ENCODE results near the gene ABHD5. TPM values are rescaled to one million over a fixed set of nuclear protein-coding genes. Genes with fewer than 3 reads are reported as not detected.

Gene ABHD5
- total RNA-seq, 1 donor from 2014 or later = 13.2 TPM

DNA sequence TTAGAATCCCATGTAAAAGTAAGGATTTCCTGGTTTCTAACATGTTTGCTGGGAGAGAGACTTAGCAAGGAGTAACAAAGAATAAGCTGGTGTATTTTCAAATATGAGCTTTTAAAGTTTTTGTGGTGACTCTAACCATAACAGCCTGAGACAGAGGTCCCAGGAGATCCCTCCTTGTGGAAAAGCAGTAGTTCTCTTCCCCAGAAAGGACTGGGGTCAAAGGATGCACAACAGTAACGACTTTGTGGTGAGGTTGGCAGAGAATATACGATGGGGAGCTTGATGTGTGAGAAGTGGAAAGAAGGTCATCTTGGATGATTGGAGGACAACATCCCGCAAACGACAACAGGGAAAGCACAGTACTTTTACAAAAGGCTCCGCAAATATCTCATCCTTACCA lies 38.2 kb downstream of the ABHD5 start:
- Mint-ChIP-seq H3K27me3 (no peaks in the 10 kb centered on the region), H3K36me3 (peaks cover 3% of the 10 kb centered on the region), H3K27ac (no peak overlapping the region), H3K4me1 (ENCODE audit: unreplicated experiment) (no peaks in the 10 kb centered on the region), H3K4me3 (no peak overlapping the region), H3K9me3 (no peaks in the 10 kb centered on the region)
- DNase-seq (ENCODE audit: extremely low spot score, unreplicated experiment) = no peak
- TF ChIP-seq, protein P1, sequence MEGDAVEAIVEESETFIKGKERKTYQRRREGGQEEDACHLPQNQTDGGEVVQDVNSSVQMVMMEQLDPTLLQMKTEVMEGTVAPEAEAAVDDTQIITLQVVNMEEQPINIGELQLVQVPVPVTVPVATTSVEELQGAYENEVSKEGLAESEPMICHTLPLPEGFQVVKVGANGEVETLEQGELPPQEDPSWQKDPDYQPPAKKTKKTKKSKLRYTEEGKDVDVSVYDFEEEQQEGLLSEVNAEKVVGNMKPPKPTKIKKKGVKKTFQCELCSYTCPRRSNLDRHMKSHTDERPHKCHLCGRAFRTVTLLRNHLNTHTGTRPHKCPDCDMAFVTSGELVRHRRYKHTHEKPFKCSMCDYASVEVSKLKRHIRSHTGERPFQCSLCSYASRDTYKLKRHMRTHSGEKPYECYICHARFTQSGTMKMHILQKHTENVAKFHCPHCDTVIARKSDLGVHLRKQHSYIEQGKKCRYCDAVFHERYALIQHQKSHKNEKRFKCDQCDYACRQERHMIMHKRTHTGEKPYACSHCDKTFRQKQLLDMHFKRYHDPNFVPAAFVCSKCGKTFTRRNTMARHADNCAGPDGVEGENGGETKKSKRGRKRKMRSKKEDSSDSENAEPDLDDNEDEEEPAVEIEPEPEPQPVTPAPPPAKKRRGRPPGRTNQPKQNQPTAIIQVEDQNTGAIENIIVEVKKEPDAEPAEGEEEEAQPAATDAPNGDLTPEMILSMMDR (conservative IDR thresholded peaks at IDR 0.05) = no peak

DNA sequence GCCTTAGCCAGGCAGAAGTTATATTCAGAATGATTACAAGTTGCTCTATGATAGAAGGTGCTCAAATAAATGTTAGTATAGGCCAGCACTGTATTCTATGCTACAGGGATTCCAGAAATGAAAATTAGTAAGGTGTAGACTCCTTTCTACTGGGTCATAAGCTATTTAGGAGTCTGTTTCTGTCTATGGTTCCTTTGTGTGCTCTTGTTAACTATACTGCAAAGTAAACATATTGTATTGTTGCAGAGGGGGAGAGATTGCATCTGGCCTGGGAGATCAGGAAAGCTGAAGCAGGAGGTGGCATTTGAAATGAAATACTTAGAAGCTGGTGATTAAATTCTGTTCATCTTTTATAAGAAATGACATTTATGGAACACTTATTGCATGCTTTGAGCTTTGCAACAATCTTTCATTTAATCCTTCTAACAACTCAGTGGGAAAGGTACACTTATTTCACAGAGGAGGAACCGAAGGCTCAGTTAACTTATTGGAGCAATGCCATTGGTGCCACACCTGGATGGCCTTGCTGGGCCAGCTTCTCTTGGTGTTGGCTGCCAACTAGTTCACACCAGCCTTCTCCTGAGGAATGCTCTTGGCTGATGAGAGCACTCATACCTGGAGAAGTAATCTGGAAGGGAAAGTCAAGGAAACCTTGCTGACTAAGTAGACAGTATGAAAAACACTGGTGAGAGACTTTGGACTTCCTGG lies 39.1 kb downstream of the ABHD5 start:
- H3K4me1 Mint-ChIP-seq (ENCODE audit: unreplicated experiment) = no peaks in the 10 kb centered on the region
- TF ChIP-seq, protein P1 (conservative IDR thresholded peaks at IDR 0.05) = no peak
- DNase-seq (ENCODE audit: extremely low spot score, unreplicated experiment) = no peak
- no peak overlapping the region for H3K27ac Mint-ChIP-seq
- peaks cover 3% of the 10 kb centered on the region for H3K36me3 Mint-ChIP-seq
- H3K27me3 Mint-ChIP-seq = no peaks in the 10 kb centered on the region
- no peak overlapping the region for H3K4me3 Mint-ChIP-seq
- no peaks in the 10 kb centered on the region for H3K9me3 Mint-ChIP-seq

DNA sequence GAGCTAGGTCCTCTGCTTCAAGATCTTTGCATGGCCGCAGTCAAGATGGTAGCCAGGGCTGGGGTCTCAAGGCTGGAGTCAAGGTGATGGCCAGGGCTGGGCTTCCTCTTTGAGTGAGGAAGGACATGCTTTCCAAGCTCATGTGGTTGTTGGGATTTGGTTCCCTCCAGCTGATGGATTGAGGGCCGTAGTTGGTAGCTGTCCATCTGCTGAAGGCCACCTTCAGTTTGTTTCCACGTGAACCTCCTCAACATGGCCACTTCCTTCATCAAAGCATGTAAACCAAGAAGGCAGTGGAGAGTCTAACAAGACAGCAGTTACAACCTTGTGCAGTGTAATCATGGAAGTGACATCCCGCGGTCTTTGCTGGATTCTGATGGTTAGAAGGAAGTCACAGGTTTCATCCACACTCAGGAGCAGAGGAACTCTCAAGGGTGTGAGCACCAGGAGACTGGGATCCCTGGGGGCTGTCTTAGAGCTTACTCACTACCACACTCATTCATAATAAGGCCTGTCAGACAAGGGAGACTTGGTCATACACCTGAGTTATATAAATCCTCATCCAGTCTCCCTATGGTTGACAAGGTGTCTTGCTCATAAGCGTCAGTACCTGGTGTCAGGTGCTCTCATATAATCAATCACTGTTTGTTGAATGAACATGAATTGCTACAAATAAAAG lies 42.1 kb downstream of the ABHD5 start:
- Mint-ChIP-seq H3K27me3 (no peaks in the 10 kb centered on the region), H3K4me3 (no peak overlapping the region), H3K4me1 (ENCODE audit: unreplicated experiment) (peaks cover 6% of the 10 kb centered on the region), H3K36me3 (peaks cover 3% of the 10 kb centered on the region), H3K27ac (no peak overlapping the region), H3K9me3 (no peaks in the 10 kb centered on the region)
- TF ChIP-seq, protein P1 (conservative IDR thresholded peaks at IDR 0.05) = no peak
- DNase-seq (ENCODE audit: extremely low spot score, unreplicated experiment) = no peak

DNA sequence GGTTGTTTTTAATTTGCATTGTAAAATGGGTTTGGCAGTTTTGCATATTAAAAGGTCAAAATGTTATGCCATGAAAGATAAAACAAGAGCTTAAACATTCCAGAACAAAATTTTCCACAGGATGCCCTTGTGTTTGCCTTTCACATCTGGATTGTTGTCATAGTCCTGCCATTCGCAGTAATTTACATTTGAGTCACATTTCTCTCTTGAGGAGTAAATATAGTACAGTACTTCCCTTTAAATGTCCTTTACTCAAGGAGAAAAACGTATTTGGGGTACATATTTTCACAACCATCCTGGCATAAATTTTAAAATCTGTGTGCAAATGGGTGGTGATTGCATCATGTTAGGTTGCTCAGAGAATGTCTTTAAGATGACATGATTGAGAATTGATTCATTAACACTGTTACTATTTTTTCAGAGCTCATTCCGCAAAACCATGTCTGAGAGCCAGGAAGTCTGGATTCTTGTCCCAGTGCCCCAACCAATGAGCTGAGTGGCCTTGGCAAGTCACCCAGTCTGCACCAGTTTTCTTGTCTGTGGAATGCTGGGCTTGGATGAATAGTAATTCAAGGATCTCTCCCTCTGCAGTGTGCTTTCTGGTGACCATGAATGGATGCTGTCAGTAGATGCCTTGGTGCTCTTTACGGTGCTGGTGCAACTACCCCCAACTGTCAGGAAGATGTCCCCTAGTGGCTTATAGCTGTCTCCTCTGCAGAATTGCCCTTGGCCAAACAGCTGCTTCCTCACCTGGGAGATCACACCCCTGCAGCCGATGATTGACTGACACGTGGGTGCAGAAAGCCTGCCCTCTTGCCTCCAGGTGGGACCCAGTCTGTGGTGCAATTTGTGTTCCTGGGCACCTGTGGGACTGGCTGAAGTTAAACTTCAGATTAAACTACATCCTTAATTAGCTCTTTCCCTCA lies 43.0 kb downstream of the ABHD5 start:
- no peak for DNase-seq (ENCODE audit: extremely low spot score, unreplicated experiment)
- Mint-ChIP-seq H3K4me1 (ENCODE audit: unreplicated experiment) (peaks cover 6% of the 10 kb centered on the region), H3K27ac (no peak overlapping the region), H3K4me3 (no peak overlapping the region), H3K36me3 (peaks cover 3% of the 10 kb centered on the region), H3K27me3 (no peaks in the 10 kb centered on the region), H3K9me3 (no peaks in the 10 kb centered on the region)
- TF ChIP-seq, protein P1 (conservative IDR thresholded peaks at IDR 0.05) = no peak

DNA sequence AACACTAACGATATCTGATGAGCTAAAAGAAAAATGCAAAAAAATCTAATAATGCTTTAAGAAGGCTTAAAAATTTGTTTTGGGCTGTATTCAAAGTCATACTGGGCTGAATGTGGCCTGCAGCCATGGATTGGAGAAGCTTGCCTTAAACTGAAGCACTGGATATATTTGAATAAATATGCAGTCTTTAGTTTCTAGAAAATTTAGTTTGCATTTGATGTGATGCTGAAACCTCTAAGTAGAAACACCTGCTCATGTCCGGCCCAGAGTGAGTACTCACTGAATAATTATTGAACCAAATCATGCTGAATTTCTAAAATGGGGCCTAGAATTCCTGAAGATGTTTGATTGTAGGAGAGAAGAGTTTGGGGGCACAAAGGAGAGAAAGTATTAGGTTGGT lies 43.9 kb downstream of the ABHD5 start:
- peaks cover 6% of the 10 kb centered on the region for H3K4me1 Mint-ChIP-seq (ENCODE audit: unreplicated experiment)
- no peak overlapping the region for H3K27ac Mint-ChIP-seq
- no peak for DNase-seq (ENCODE audit: extremely low spot score, unreplicated experiment)
- H3K9me3 Mint-ChIP-seq = no peaks in the 10 kb centered on the region
- no peak overlapping the region for H3K4me3 Mint-ChIP-seq
- H3K36me3 Mint-ChIP-seq = peaks cover 1% of the 10 kb centered on the region
- H3K27me3 Mint-ChIP-seq = no peaks in the 10 kb centered on the region
- TF ChIP-seq, protein P1 (conservative IDR thresholded peaks at IDR 0.05) = no peak
